Trophoblast cell (in vitro differentiated cells and primary cell): Measurements from ENCODE around the gene PRPH.
A peak's percentile ranks its signal among the peaks of the same experiment; 100 is the strongest.

Experiments
- DNase-seq, 2 donors: peaks; one replicate each; pipeline ENCODE4 v3.0.0-alpha.2; 2016
- H2AFZ ChIP-seq: 2 replicates; pipeline ENCODE4 v1.6.1; 2013; ENCODE audit warnings: low read length, moderate library complexity, mild to moderate bottlenecking; ENCODE audit not compliant: insufficient read depth, poor library complexity
- H2AK5ac ChIP-seq: 2 replicates; pipeline ENCODE4 v1.6.1; 2013; ENCODE audit warnings: mild to moderate bottlenecking, low read length
- H2BK120ac ChIP-seq: 2 replicates; pipeline ENCODE4 v1.6.1; 2013; ENCODE audit warnings: low read length, mild to moderate bottlenecking, moderate library complexity; ENCODE audit not compliant: insufficient read depth, poor library complexity
- H2BK12ac ChIP-seq: 2 replicates; pipeline ENCODE4 v1.6.1; 2013; ENCODE audit warnings: mild to moderate bottlenecking, low read length, moderate library complexity
- H2BK5ac ChIP-seq: 2 replicates; pipeline ENCODE4 v1.6.1; 2013; ENCODE audit warnings: low read length, low read depth, moderate library complexity, mild to moderate bottlenecking; ENCODE audit not compliant: poor library complexity
- H3K14ac ChIP-seq: 2 replicates; pipeline ENCODE4 v1.6.1; 2013; ENCODE audit warnings: mild to moderate bottlenecking, low read length
- H3K18ac ChIP-seq: 2 replicates; pipeline ENCODE4 v1.6.1; 2013; ENCODE audit warnings: mild to moderate bottlenecking, low read length
- H3K23ac ChIP-seq: 2 replicates; pipeline ENCODE4 v1.6.1; 2013; ENCODE audit warnings: low read length
- H3K27ac ChIP-seq: 2 replicates; pipeline ENCODE4 v1.5.1; 2013; ENCODE audit warnings: low read depth, mild to moderate bottlenecking, inconsistent platforms, low read length, moderate library complexity
- H3K27me3 ChIP-seq: 2 replicates; pipeline ENCODE4 v1.6.1; 2013; ENCODE audit warnings: inconsistent platforms, mild to moderate bottlenecking, low read length, moderate library complexity; ENCODE audit not compliant: insufficient read depth
- H3K36me3 ChIP-seq, 2 experiments: 1 replicate in 1 of 2; 2 replicates in 1 of 2; pipeline ENCODE4 v1.6.1; 2013; ENCODE audit warnings: low read length in 2 of 2, mild to moderate bottlenecking in 2 of 2, moderate library complexity in 1 of 2; ENCODE audit not compliant: insufficient read depth in 2 of 2, control insufficient read depth in 1 of 2
- H3K4ac ChIP-seq: 2 replicates; pipeline ENCODE4 v1.6.1; 2013; ENCODE audit warnings: low read depth, mild to moderate bottlenecking, low read length, moderate library complexity
- H3K4me1 ChIP-seq, 2 experiments: 1 replicate in 1 of 2; 2 replicates in 1 of 2; pipeline ENCODE4 v1.6.1; 2013; ENCODE audit warnings: low read length in 2 of 2, mild to moderate bottlenecking in 2 of 2, moderate library complexity in 1 of 2; ENCODE audit not compliant: insufficient read depth in 2 of 2, control insufficient read depth in 1 of 2
- H3K4me2 ChIP-seq: 2 replicates; pipeline ENCODE4 v1.6.1; 2013; ENCODE audit warnings: inconsistent platforms, mild to moderate bottlenecking, low read length, moderate library complexity
- H3K4me3 ChIP-seq: 2 replicates; pipeline ENCODE4 v1.5.1; 2013; ENCODE audit warnings: mild to moderate bottlenecking, low read depth, low read length, inconsistent platforms
- H3K79me1 ChIP-seq: one replicate; pipeline ENCODE4 v1.6.1; 2013; ENCODE audit warnings: low read length
- H3K79me2 ChIP-seq: 2 replicates; pipeline ENCODE4 v1.6.1; 2013; ENCODE audit warnings: low read length, mild to moderate bottlenecking; ENCODE audit not compliant: control insufficient read depth, insufficient read depth, poor library complexity
- H3K9ac ChIP-seq: 2 replicates; pipeline ENCODE4 v1.6.1; 2013; ENCODE audit warnings: mild to moderate bottlenecking, low read length
- H3K9me3 ChIP-seq: 2 replicates; pipeline ENCODE4 v1.6.1; 2013; ENCODE audit warnings: low read depth, mild to moderate bottlenecking, control low read depth, inconsistent platforms, low read length; ENCODE audit not compliant: insufficient read depth
- H4K12ac ChIP-seq: 2 replicates; pipeline ENCODE4 v1.6.1; 2013; ENCODE audit warnings: low read depth, mild to moderate bottlenecking, low read length, moderate library complexity
- H4K8ac ChIP-seq: 2 replicates; pipeline ENCODE4 v1.6.1; 2013; ENCODE audit warnings: low read depth, mild to moderate bottlenecking, low read length, moderate library complexity
- H4K91ac ChIP-seq: one replicate; pipeline ENCODE4 v1.6.1; 2013; ENCODE audit warnings: low read depth, mild to moderate bottlenecking, low read length, moderate library complexity
- WGBS: extraction: QIAGEN DNeasy Blood & Tissue Kit; methylation state at CpG from one replicate; pipeline ENCODE4 v1.1.7; 2013; ENCODE audit warnings: missing lambda C conversion rate; ENCODE audit not compliant: insufficient read length, insufficient coverage; ENCODE audit errors: extremely low coverage; 5-methylcytosine and 5-hydroxymethylcytosine counted together

PRPH gene

DNA sequence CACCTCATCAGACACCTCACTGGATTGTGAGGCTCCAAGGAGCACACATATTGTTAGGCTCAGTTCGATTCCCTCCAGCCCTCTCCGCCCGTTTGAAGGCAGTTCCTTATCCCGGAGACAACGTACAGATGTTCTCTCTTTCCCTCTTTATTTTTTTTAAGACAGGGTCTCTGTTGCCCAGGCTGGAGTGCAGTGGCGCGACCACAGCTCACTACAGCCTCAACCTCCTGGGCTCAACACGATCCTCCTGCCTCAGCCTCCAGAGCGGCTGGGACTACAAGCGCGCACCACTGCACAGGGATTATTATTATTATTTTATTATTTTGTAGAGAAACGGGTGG lies 27.4 kb downstream of the PRPH start:
- Histone ChIP-seq H2BK120ac (no peak overlapping the region), H3K18ac (no peak overlapping the region)

DNA sequence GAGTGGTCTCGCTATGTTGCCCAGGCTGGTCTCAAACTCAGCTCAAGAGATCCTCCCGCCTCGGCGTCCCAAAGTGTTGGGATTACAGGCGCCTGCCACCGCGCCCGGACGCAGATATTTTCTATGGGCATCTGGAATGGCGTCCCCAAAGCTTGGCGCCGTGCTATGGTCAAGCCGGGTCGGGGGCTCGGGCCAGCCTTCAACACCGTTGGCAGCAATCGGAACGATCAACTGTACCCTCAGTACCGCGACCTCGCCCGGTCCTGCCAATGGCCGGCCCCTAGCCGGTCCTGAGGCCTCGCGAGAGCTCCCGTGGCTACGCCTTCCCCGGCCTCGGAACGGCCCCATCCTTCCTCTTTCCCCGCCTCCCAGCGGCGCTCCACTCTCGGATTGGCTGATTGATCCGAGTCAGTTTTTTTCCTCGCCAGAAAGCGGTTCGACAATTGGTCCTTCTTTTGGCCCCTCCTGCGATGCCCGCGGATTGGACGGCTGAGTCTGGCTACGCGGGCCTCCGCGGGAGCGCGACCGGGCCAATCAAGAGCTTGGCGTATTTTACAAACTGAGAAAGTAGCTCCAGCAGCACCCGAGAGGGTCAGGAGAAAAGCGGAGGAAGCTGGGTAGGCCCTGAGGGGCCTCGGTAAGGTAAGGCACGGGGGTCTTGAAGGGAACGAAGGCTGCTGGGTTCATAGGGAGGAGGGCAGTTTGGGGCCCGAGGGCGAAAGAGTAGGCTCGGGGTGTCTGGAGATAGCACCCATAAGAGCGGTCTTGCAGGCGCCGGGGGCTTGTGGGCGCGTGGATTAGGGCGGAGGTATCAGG lies 28.0 kb downstream of the PRPH start, which contains the start of gene TROAP:
TROAP (plus strand) TSS at position 548 of the 816 bp plus-strand sequence. CDS start 354 bp downstream, outside the sequence.
- H2BK120ac ChIP-seq = peak within 1 kb of the TSS; percentile 15
- peak within 1 kb of the TSS; percentile 64 for H3K18ac ChIP-seq
- peak within 1 kb of the TSS; percentile 84 for H3K9ac ChIP-seq
- H3K4me2 ChIP-seq = peak within 1 kb of the TSS; percentile 88
- H3K79me1 ChIP-seq = peaks cover 5% of the 10 kb centered on the region
- H2BK12ac ChIP-seq = no peak within 1 kb of the TSS
- peak within 1 kb of the TSS; percentile 92 for H4K12ac ChIP-seq
- peak within 1 kb of the TSS; percentile 65 for H4K91ac ChIP-seq
- H3K27ac ChIP-seq = no peak within 1 kb of the TSS
- peak within 1 kb of the TSS; percentile 53 for H2AK5ac ChIP-seq
- no peak within 1 kb of the TSS for H3K23ac ChIP-seq
- peaks cover 11 to 13% of the 10 kb centered on the region in 2 experiments for H3K4me1 ChIP-seq
- peak within 1 kb of the TSS; percentile 94 for H2AFZ ChIP-seq
- peaks cover 2% of the 10 kb centered on the region for H3K79me2 ChIP-seq
- peak within 1 kb of the TSS; percentile 56 for H2BK5ac ChIP-seq
- peaks cover 15 to 19% of the 10 kb centered on the region in 2 experiments for H3K36me3 ChIP-seq
- peak within 1 kb of the TSS; percentile 84 for H3K4me3 ChIP-seq
- no CpG with 5 or more reads among the region's 65 CpGs for WGBS
- H3K4ac ChIP-seq = peak within 1 kb of the TSS; percentile 73
- peak within 1 kb of the TSS; percentile 67 for H3K14ac ChIP-seq
- H3K9me3 ChIP-seq = no peaks in the 10 kb centered on the region
- peak; percentile 98 to 100 for DNase-seq
- H4K8ac ChIP-seq = peak within 1 kb of the TSS; percentile 94
- no peaks in the 10 kb centered on the region for H3K27me3 ChIP-seq

More for the DNA sequence above, 27.4 kb downstream of the PRPH start:
- Histone ChIP-seq H4K12ac (peak overlapping the region; percentile 92), H3K4me3 (peak overlapping the region; percentile 83), H3K79me2 (peaks cover 2% of the 10 kb centered on the region), H3K4ac (no peak overlapping the region), H3K36me3 (peaks cover 15 to 17% of the 10 kb centered on the region in 2 experiments), H3K23ac (no peak overlapping the region), H3K4me1 (peaks cover 11 to 13% of the 10 kb centered on the region in 2 experiments), H2AK5ac (peak overlapping the region; percentile 53), H3K27ac (no peak overlapping the region), H2AFZ (peak overlapping the region; percentile 87), H3K9ac (no peak overlapping the region), H4K91ac (no peak overlapping the region), H3K4me2 (peak overlapping the region; percentile 69), H4K8ac (peak overlapping the region; percentile 94), H3K14ac (no peak overlapping the region), H3K27me3 (no peaks in the 10 kb centered on the region), H3K79me1 (peaks cover 5% of the 10 kb centered on the region), H2BK12ac (no peak overlapping the region), H3K9me3 (no peaks in the 10 kb centered on the region), H2BK5ac (no peak overlapping the region)
- peak in 1 of 2 donors; percentile 46 for DNase-seq
- WGBS = no CpG with 5 or more reads among the region's 12 CpGs

DNA sequence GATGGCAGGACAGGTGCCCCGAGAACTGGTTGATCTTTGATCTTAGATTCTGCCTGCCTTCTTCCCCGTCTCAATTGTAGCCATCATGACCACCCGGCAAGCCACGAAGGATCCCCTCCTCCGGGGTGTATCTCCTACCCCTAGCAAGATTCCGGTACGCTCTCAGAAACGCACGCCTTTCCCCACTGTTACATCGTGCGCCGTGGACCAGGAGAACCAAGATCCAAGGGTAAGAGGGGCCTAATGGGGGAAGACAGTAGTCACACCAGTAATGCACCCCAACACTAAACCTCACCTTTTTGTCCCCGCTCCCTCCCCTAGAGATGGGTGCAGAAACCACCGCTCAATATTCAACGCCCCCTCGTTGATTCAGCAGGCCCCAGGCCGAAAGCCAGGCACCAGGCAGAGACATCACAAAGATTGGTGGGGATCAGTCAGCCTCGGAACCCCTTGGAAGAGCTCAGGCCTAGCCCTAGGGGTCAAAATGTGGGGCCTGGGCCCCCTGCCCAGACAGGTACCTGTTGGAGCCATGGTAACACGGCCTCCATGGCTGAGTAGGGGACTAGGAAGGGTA lies 28.7 kb downstream of the PRPH start:
- peak overlapping the region; percentile 88 for H3K4me2 ChIP-seq
- peak overlapping the region; percentile 73 for H3K4ac ChIP-seq
- peak overlapping the region; percentile 15 for H2BK120ac ChIP-seq
- H2AFZ ChIP-seq = peak overlapping the region; percentile 94
- H3K36me3 ChIP-seq = peaks cover 15 to 19% of the 10 kb centered on the region in 2 experiments
- H4K12ac ChIP-seq = peak overlapping the region; percentile 64
- H3K27ac ChIP-seq = no peak overlapping the region
- no peak overlapping the region for H3K23ac ChIP-seq
- no peaks in the 10 kb centered on the region for H3K9me3 ChIP-seq
- peak overlapping the region; percentile 51 for H4K91ac ChIP-seq
- no peak overlapping the region for H2BK12ac ChIP-seq
- peaks cover 11 to 13% of the 10 kb centered on the region in 2 experiments for H3K4me1 ChIP-seq
- H3K4me3 ChIP-seq = peak overlapping the region; percentile 84
- no peak for DNase-seq
- no peaks in the 10 kb centered on the region for H3K27me3 ChIP-seq
- peak overlapping the region; percentile 67 for H3K14ac ChIP-seq
- peak overlapping the region; percentile 72 for H4K8ac ChIP-seq
- peaks cover 2% of the 10 kb centered on the region for H3K79me2 ChIP-seq
- peak overlapping the region; percentile 82 for H3K9ac ChIP-seq
- no peak overlapping the region for H2BK5ac ChIP-seq
- WGBS = no CpG with 5 or more reads among the region's 19 CpGs
- H2AK5ac ChIP-seq = no peak overlapping the region
- H3K79me1 ChIP-seq = peaks cover 5% of the 10 kb centered on the region
- H3K18ac ChIP-seq = peak overlapping the region; percentile 26

DNA sequence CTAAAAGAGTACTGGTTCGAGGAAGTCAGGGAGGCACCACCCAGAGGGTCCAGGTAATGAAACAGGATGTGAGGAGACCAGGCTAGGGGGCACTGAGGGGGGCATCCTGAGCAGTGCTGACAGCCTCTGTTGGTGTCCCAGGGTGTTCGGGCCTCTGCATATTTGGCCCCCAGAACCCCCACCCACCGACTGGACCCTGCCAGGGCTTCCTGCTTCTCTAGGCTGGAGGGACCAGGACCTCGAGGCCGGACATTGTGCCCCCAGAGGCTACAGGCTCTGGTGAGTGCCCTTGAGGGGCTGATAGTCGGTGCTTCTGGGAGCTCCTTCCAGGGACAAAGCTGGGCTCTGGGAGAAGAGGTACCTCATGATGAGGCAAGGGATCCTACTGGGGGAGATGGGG lies 30.7 kb downstream of the PRPH start:
- Histone ChIP-seq H3K9ac (no peak overlapping the region), H4K8ac (no peak overlapping the region), H3K4me2 (no peak overlapping the region), H3K79me1 (peaks cover 5% of the 10 kb centered on the region), H3K14ac (no peak overlapping the region), H2BK120ac (no peak overlapping the region), H4K12ac (no peak overlapping the region), H3K9me3 (peaks cover 2% of the 10 kb centered on the region), H3K27me3 (no peaks in the 10 kb centered on the region), H3K79me2 (peaks cover 2% of the 10 kb centered on the region), H2AK5ac (no peak overlapping the region), H2BK12ac (no peak overlapping the region), H2BK5ac (no peak overlapping the region), H3K4ac (no peak overlapping the region), H3K36me3 (peaks cover 33 to 35% of the 10 kb centered on the region in 2 experiments), H3K18ac (no peak overlapping the region), H3K27ac (no peak overlapping the region), H3K23ac (no peak overlapping the region), H2AFZ (no peak overlapping the region), H3K4me1 (peaks cover 11 to 13% of the 10 kb centered on the region in 2 experiments), H4K91ac (no peak overlapping the region), H3K4me3 (no peak overlapping the region)
- no peak for DNase-seq
- WGBS = no CpG with 5 or more reads among the region's 6 CpGs
